Bronchial smooth muscle cell (primary cell): ENCODE results near the gene SNUPN. TPM values are rescaled to one million over a fixed set of nuclear protein-coding genes. Genes with fewer than 3 reads are reported as not detected.

Source experiments
- total RNA-seq: library from RNA; depleted of rRNA; stranded (reverse); fragments of >200 nt; gene quantifications from 2 replicates; pipeline ENCODE4 v1.2.1, GENCODE V29; 2014

Gene SNUPN
- total RNA-seq, result 29.9 and 31.4 TPM in 2 replicates

GRCh38 chr15:75625542-75626347 is at the start of gene SNUPN:
Gene SNUPN, minus strand, starts transcription at chr15:75625725. Its CDS starts 4,674 bp downstream, at chr15:75621051.

GRCh38 chr15:75647370-75648155 is 22.0 kb upstream of the SNUPN start, which contains the start of gene SNX33:
Gene SNX33, plus strand, starts transcription at chr15:75647912. Its CDS starts 1,191 bp downstream, at chr15:75649103.

GRCh38 chr15:75639709-75640482 is 14.4 kb upstream of the SNUPN start, which contains the start of gene IMP3:
Gene IMP3, minus strand, starts transcription at chr15:75640224. Its CDS starts 56 bp downstream, at chr15:75640168.

GRCh38 chr15:75578948-75579920 is 46.3 kb downstream of the SNUPN start, which contains the start of gene PTPN9:
Gene PTPN9, minus strand, starts transcription at chr15:75579315. Its CDS starts 539 bp downstream, at chr15:75578776.

Other genes starting within 250 kb of the SNUPN start
- gene SIN3A, start 174.0 kb downstream of the SNUPN start, total RNA-seq, result 23.2 and 31.9 TPM in 2 replicates
- gene PTPN9, start 46.4 kb downstream of the SNUPN start, total RNA-seq, result 16.1 and 18.4 TPM in 2 replicates
- 62.3 and 70.2 TPM in 2 replicates for gene IMP3, start 14.5 kb upstream of the SNUPN start, total RNA-seq
- 14.0 and 21.8 TPM in 2 replicates for gene SNX33, start 22.2 kb upstream of the SNUPN start, total RNA-seq
- gene CSPG4, start 87.1 kb upstream of the SNUPN start, total RNA-seq, result 30.7 and 42.1 TPM in 2 replicates
- gene UBE2Q2, start 217.7 kb upstream of the SNUPN start, total RNA-seq, result 42.2 and 68.9 TPM in 2 replicates